SIG-M5 treated with dmso at 0.1 percent for 504 hours (cell line): ENCODE results near the gene CPB2.

ENCODE experiments used
- DNase-seq: peaks from one replicate; lab custom pipeline; 2025; ENCODE audit not compliant: unreplicated experiment; lab: John Stamatoyannopoulos, UW

Gene CPB2

GRCh38 chr13:46006688-46007452, 98.0 kb downstream of the CPB2 start:
- no peak for DNase-seq

GRCh38 chr13:46004491-46004890, 100.3 kb downstream of the CPB2 start:
- peak; percentile 1 for DNase-seq
